HG03575 (cell line): ENCODE measurements around the gene EPB41L1.

ENCODE experiments used
- ATAC-seq: cut with Tn5 transposase; IDR thresholded peaks from one replicate; pipeline ENCODE4 v1.9.1; 2021; ENCODE audit not compliant: unreplicated experiment, insufficient number of reproducible peaks, low FRiP score; ENCODE audit errors: extremely low read depth

The EPB41L1 gene

GRCh38 chr20:36150489-36150846 lies 4.1 kb upstream of the EPB41L1 start:
- no peak for ATAC-seq

- ATAC-seq, result no peak
These were observed 3.5 kb upstream of the EPB41L1 start for GRCh38 chr20:36150847-36151539.

GRCh38 chr20:36152261-36152660 lies 2.3 kb upstream of the EPB41L1 start:
- ATAC-seq, result no peak

GRCh38 chr20:36153204-36153603 lies 1.3 kb upstream of the EPB41L1 start:
- ATAC-seq, result no peak

GRCh38 chr20:36153736-36154699 lies 522 bp upstream of the EPB41L1 start:
- no peak for ATAC-seq

GRCh38 chr20:36155629-36155971 lies 1.1 kb downstream of the EPB41L1 start:
- ATAC-seq, result no peak

- ATAC-seq, result no peak
These were observed 1.5 kb downstream of the EPB41L1 start for GRCh38 chr20:36155991-36156390.

GRCh38 chr20:36157610-36158009 lies 3.1 kb downstream of the EPB41L1 start:
- ATAC-seq, result no peak

GRCh38 chr20:36158160-36158741 lies 3.7 kb downstream of the EPB41L1 start:
- no peak for ATAC-seq

- no peak for ATAC-seq
These were observed 5.3 kb downstream of the EPB41L1 start for GRCh38 chr20:36159833-36160232.

GRCh38 chr20:36162272-36162966 lies 7.9 kb downstream of the EPB41L1 start:
- ATAC-seq, result no peak

- ATAC-seq, result no peak
These were observed 13.5 kb downstream of the EPB41L1 start for GRCh38 chr20:36167902-36168503.

- no peak for ATAC-seq
These were observed 16.1 kb downstream of the EPB41L1 start for GRCh38 chr20:36170542-36171215.

- ATAC-seq, result no peak
These were observed 19.0 kb downstream of the EPB41L1 start for GRCh38 chr20:36173451-36173933.

GRCh38 chr20:36175016-36175415 lies 20.5 kb downstream of the EPB41L1 start:
- ATAC-seq, result no peak

GRCh38 chr20:36175475-36175995 lies 21.0 kb downstream of the EPB41L1 start:
- ATAC-seq, result no peak

GRCh38 chr20:36177716-36178115 lies 23.2 kb downstream of the EPB41L1 start:
- no peak for ATAC-seq
